CD4-positive, alpha-beta T cell treated with Interleukin-21 for 1 hour (primary cell): ENCODE data around the gene CLEC16A.

Source experiments
- DNase-seq: peaks from one replicate; pipeline ENCODE4 v3.0.0-alpha.2; 2020

CLEC16A gene

DNA sequence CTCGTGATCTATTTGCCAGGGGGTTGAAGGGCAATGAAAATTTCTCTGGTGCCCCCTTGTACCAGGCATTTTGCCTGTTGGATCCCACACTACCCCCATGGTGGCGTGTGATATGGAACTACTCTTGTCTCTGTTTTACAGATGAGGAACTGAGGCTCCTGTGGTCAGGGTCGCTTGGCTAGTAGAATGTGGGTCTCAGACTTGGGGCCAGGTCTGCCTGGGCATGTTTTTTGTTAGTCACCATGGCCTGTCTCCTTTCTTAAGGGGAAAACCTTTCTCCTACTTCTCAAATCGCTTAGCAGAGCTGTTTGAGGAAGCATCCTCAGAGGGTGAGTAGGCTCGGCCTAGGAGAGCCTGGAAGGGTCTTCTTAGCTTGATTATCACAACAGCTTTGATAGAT, 51.2 kb downstream of the CLEC16A start:
- DNase-seq = no peak

DNA sequence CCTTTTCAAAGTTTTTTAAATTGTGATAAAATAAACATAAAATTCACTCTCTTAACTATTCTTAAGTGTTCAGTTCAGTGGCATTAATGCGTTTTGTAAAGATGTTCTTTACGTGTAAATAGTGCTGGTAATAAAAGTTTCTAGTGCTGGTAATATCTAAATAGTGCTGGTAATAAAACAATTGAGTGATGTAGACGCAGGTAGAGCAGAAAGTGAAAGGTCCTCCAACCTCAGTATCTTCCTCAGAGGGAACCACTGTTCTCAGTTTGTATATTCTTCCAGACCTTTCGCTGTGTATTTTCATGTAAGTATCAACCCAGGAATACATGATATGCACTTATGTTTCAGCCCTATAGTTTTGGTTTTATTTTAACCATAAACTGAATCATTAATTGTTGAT, 53.1 kb downstream of the CLEC16A start:
- DNase-seq = no peak

DNA sequence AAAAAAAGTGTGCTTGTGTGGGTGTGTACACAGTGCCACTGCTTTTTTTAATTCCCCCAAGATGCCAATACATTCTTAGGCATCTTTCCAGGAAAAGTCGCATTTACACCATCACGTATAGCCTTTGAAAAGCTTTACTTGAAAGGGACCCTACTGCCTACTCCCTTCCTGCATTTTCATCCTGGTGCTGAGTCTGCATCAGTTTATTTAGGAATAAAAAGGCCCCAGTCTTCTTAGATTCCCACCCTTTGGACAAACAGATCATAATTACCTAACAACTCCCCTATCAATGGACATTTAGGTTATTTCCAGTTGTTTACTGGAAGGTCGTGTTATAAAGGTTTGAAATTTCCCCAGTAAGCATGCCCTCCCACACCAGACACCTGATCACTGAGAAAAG, 54.9 kb downstream of the CLEC16A start:
- DNase-seq = no peak

DNA sequence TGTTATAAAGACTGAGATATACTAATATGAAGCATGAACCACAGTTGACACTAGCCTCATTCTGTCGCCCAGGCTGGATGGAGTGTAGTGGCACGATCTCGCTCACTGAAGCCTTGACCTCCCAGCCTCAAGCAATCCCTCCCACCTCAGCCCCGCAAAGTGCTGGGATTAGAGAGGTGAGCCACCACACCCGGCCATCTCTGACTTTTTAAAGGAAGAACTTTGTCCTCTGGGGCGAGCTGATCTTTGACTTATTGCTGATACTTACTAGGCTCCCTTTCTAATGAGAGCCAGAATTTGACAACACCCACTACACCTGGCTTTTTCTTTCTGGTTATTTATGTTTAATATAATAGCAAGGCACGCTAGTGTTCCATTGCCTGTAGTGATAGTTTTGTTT, 57.2 kb downstream of the CLEC16A start:
- no peak for DNase-seq

DNA sequence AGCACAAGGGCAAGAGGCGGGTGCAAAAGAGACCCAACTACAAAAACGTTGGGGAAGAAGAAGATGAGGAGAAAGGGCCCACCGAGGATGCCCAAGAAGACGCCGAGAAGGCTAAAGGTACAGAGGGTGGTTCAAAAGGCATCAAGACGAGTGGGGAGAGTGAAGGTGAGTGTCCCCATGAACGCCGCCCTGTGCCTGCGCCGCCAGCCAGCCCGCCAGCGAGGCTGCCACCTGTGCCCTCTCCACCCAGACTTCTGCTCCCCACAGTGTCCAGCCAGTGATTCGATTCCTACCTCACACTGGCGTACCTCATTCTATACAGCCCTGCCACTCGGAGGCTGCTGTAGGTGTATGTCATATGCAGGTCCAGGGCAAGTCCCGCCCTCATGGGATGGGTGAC, 58.8 kb downstream of the CLEC16A start:
- no peak for DNase-seq

DNA sequence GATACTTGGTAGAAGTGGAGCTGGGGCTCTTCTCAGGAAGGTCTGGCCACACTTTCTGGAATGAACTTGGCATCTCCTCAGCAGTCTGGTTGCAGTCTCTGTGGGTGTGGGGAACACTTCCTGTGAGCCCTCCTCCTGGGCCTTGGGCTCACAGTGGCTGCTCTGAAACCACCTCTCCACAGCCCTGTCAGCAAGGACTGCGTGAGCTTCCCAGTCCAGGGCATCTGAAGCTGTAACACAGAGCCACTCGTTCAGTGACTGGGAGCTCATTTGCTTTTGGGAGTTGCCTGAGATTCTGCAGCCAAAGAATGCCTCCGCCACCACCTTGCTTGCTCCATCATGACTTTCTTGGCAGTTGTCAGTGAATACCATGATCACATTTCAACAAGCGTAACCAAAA, 60.0 kb downstream of the CLEC16A start:
- no peak for DNase-seq

DNA sequence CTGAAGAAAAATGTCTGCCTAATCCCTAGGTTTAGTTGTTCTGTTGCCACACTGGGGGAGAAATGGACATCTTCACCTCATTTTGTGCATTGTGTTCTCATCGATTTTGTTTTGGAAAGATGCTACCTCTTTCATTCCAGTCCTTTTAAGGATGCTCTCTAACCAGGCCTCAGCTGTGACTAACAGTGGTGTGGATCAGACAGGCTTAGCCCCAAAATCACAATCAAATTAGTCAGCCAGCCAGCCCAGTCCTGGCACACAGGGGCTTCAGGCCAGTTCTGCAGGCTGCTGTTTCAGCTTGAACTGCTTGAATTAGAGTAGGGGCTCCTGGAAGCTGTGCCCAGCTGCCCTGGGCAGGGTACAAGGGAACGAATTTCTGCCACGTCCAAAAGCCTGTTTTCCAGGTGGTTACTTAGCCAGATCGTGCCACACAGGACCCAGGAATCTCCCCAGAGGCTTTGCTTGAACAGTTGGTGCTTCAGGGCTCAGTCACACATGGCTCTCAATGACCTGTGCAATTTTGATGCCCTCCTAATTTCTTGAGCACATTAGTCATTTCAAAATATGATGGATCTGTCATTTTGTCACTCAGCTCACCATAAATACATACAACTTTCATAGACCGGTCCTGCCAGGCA, 60.7 kb downstream of the CLEC16A start:
- DNase-seq = no peak

DNA sequence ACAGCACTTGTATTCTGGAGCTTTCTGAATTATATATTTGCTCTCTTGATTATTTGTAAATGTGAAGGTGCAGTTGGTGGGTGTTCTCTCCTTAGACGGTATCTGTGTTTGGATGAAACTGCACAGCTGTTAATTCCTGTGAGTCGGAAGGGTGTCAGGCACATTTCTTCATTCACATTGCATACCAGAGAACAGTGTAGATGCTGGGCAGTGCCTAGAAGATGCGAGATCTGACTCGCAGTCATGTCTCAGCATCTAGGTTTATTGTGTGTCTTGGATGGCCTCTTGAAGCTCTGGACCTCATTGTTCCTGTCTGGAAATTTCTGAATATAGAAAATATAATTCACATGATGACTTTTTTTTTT, 61.2 kb downstream of the CLEC16A start:
- DNase-seq = no peak

DNA sequence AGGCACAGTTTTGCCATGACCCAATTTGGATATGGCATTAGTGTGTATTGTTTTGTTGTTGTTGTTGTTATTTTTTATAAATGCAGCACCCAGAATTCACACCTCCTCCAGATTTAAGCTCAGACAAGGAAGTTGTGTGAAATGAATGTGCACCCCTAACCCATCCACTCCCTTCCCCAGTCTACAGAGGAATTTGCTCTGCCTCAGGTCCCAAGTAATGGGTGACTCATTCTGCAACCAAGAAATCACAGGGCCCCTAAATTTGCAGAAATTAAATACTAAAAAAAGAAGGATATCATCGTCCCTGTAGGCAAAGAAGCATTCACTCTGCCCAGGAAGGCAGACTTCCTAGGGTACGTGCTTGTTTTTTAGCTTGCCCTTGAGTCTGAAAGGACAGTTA, 62.3 kb downstream of the CLEC16A start:
- DNase-seq = no peak

DNA sequence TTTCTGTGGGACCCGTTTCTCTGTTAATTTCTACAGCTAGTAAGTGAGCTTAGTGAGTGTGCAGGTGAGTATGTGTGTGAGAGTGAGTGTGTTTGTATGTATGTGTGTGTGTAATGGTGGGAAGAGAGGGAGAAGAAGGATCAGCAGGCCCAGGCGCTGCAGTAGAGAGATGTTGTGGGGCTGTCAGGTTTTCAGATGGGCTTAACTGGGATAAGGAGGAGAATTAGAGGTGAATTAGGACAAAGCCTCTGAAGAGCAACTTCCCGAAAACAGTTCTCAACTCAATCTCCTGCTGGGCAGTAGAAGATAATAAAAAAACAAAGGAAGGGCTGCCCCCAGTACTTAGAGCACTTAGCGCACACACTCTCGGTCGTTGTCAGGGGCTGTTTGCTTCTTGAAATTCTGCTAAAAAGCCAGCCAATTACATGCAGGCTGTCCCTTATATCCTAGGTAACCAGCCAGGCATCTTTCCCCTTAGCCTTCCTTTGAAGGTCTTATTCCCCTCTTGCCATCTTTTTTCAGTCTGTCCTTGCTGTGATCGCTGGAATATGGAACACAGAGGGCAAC, 63.4 kb downstream of the CLEC16A start:
- no peak for DNase-seq

DNA sequence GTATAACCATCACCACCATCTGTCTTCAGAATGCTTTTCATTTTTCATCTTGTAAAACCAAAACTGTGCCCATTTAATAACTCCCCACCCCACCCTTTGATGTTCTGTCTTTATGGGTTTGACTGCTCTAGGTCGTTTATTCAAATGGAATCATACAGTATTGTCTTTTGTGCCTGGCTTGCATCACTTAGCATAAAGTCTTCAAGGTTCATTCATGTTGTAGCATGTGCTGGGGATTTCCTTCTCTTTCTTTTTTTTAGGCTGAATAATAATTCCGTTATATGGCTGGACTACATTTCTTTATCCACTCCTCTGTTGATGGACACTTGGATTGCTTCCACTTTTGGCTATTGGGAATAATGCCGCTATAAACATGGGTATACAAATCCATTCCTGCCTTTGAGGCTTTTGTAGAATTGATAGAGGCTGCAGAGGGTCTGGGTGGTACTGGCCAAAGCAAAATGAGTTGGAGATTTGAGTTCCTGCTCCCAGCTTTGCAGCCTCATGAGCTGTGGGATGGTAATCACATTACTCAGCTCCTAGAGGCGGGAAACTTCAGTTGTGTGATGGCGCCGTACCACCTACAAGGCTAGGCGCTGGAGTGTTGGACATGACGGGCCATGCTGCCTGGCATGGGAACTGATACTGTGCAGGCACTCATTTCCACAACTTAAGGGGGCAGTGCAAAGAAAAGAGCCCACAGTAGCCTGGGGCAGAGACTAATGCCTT, 64.8 kb downstream of the CLEC16A start:
- no peak for DNase-seq

DNA sequence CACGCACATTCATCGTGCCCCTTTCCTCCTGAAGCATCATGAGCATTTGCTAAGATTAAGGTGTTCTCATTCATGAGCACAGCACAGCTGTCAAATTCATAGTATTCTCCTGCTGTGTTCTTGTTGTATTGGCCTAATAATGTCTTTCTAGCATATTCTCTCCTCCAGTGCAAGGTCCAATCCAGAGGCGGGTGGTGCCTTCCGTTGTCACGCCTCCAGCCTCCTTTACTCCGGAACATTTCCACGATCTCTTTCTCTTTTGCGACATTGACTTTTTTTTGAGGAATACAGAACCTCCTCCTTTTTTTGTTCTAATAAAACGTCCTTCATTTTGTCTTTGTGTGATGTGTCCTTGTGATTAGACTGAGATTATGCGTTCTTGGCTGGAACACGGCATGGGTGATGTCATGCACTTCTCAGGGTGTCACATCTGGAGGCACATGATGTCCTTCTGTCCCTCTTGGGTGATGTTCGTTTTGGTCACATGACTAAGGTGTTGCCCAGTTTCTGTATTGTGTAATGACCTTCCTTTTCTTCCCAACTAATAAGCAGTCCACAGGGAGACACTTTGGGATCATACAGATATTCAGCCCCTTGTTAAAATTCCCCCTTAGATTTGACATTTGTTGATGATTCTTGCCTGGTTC, 66.3 kb downstream of the CLEC16A start:
- no peak for DNase-seq

DNA sequence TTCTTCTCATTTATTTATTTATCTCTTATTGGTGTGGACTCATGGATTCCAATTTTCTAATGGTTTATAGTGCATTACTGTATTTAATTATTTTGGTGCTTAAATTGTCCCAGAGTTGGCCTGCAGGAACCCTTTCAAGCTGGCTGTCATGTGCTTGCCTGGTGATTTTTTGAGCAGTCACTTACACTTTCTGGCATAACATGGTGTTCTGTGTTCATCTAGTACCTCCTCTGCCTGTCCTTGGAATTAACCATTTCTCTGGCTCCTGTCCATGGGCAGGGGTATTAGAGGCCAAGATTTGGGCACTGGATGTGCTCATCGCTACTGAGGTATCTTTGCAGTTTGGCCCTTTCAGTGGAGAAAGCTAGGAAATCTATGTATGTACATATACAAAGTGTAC, 67.0 kb downstream of the CLEC16A start:
- DNase-seq = no peak

DNA sequence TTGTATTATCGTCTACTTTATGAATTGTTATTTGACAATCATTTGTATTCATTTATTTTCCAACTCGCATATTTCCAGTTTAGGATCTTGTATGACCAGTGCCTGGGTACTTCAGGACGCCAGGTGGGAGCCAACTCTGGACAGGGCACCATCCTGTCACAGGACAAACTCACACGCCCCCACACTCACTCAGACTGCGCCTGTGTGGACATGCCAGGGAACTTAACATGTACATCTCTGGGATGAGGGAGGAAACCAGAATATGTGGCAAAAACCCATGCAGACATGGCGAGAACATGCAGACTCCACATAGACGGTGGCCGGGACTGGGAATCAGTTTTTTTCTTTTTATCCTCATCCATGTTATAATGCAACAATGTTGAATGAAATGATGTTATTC, 68.5 kb downstream of the CLEC16A start:
- no peak for DNase-seq

DNA sequence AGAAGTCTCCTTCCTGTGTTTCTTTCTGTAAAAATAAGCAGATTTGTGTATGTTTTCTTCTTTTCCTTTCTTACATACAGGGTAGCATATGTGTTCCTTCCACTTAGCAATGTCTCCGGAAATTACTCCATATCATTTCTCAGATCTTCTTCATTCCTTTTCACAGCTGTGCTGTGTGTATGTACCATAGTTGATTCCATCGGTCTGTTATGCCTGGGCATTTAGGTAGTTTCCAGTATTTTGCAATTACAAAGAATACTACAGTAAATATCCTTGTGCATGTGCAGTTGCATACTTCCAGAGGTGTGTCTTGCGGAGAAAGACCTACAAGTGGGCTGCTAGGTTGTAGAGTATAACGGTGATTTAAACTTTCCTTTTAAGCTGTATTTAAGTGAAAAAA, 69.8 kb downstream of the CLEC16A start:
- no peak for DNase-seq

DNA sequence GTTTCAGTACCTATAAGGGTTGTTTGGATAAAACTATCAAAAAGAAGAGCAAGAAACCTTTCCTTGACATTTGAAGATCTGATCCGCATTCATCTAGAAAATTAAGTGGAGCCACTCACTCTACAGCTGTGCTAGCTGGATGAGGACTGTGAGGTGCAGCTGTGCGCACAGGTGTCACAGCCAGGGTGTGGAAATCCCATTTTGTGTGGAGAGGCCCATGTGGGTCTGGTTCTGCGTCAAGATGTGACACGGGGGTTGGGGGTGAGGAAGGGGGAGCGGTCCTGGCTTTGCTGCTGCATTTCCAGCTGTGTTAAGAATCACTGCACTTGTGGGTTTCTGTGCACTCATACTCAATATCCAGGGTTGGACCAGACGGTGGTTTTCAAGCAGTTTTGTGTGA, 70.7 kb downstream of the CLEC16A start:
- DNase-seq = no peak

DNA sequence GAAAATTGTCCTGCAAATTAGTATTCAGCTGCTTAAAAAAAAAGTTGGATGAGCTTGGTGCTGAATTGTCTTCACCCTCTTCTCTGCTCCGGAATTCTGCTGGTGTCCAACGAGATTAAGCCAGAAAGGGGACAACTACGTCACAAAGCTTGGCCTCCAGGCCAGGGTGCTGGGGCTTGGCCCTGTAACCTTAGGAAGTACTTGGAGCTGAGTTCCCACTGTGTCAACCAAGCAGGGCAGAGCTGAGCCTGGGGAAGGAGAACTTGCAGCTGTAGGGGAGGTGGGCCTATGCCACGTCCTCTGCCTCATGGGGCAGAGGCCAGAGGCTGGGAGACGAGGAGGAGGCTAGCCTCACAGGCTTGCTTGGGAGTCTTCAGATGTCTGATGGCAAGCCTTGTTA, 71.2 kb downstream of the CLEC16A start:
- no peak for DNase-seq

DNA sequence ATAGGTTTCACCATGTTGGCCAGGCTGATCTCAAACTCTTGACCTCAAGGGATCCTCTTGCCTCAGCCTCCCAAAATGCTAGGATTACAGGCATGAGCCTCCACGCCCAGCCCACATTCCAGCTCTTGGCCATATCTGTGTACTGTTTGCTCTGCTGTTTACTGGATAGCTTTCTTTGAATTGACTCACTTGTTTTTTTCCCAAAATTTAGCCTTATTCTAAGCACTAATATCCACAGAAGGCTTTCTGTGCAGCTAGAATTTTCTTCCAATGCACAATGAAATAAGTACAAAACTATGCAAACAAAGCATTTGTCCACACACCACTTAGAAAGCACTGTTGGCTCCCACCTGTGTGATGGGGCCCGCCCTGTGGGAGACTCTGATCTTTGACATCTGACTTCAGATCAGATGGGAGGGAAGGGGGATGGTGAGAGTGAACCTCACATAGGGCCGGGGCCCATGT, 72.2 kb downstream of the CLEC16A start:
- no peak for DNase-seq

DNA sequence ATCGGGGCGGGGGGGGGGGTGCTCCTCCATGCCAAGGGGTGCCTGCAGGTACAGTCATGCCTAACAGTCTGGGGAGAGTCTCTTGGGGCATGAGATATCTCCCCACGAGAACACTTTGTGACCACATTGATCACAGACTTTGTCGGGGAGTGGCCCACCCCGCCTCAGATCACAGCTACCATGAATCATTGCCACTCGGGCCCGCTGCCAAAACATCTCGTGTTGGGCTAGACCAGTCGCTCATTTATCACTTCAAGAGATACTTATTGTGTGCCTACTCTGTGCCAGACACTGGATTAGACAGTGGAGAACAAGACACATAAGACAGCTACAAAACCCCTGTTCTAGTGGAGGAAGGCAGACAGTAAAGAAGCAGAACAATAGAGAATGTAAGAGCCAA, 72.6 kb downstream of the CLEC16A start:
- no peak for DNase-seq

DNA sequence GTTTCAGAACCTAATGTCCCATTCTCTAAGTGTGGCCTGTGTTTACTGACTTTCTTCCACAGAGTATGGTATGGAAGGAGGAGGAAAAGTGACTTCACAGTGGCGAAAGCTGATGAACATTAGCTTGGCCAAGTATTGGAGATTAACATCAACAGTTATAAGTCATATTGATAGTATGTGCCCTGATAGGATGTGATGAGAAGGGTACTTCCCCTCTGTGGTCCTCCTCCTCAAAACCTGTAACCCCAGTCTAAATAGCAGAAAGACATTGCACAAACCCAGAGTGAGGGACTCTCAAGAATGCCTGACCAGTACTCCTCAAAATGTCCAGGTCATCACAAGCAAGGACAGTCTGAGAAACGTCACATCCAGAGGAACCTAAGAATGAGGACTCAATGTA, 73.1 kb downstream of the CLEC16A start:
- DNase-seq = no peak

DNA sequence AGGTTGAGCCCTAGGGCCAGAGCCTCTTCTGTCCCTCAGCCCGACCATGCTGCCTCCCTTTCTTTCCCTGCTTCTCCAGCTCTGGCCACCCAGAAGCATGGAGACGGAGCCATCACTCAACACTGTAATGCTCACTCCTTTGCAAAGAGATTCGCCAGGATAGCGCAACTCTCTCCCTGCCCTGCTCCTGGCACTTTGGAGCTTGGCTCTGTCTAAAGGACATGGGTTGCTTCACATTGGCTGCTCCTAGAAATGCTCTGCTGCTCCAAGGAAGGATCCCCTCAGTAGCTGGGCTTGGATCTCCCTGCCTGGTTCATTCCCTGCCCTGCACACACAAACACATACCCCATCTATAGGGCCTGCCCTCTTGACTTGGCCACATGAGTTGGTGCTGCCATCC, 76.0 kb downstream of the CLEC16A start:
- no peak for DNase-seq

DNA sequence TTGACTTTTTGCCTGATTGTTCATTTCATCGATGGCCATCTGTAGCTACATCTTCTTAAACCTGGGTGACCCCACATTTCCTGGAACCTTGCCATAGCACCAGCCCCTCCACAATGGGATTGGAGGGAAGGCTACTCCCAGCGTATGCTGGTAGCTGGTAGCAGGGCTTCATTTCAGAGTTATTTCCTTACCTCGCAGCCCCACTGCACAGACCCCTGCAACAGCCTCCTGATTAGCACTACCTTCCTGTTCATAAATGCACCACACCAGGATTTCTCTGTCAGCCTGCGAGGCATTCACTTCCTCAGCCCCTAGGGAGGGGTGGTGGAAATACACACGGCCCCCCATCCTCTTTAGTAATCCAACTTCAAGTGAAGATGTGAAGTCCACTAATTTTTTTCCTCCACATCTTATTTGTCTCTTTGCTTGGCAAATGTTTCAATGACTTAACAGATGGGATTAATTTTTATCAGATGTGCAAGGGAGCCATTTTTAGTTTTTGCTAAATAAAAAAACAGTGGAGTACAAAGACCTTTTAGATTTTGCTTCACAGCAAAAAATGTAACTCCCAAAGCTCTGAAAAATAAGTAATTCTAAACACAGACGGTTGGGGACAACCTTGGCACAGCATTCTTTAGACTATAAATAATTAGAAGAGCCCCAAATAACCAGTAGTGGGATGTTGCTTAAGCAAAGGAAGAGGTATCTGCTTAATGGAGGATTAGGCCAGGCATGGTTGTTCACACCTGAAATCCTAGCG, 76.6 kb downstream of the CLEC16A start:
- no peak for DNase-seq

DNA sequence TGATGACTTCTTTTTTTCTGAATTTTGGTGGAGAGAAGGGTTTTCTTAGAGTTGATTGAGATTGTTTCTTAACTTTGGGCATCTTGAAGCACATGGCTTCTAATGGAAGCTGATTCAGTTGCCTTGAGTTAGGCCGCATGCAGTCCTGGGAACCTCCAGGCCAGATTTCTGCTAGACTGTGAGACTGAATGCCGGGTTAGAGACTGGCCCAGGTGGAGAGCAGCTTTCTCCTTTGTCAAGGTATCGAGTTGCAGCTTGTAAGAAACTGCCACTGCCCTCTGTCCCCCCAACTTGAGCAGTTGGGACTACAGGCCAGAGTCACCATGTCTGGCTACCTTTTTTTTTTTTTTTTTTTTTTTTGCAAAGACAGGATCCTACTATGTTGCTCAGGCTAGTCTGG, 77.6 kb downstream of the CLEC16A start:
- DNase-seq = no peak
